ENCODE results near the gene LRRC36.

Gene LRRC36

GRCh38 chr16:67284699-67285646 lies 41.6 kb upstream of the LRRC36 start:
- TF ChIP-seq ZNF274 (IDR thresholded peaks at IDR 0.05; ENCODE audit: low read depth, low read length): no peak
- H3K4me3 ChIP-seq (ENCODE audit: low read length): no peak overlapping the region

GRCh38 chr16:67286441-67287235 lies 40.0 kb upstream of the LRRC36 start:
- no peak for TF ChIP-seq ZNF274 (IDR thresholded peaks at IDR 0.05; ENCODE audit: low read depth, low read length)
- H3K4me3 ChIP-seq (ENCODE audit: low read length): no peak overlapping the region

- no peak for TF ChIP-seq ZNF274 (IDR thresholded peaks at IDR 0.05; ENCODE audit: low read depth, low read length)
- no peak overlapping the region for H3K4me3 ChIP-seq (ENCODE audit: low read length)
Observed at GRCh38 chr16:67287960-67288359, 38.7 kb upstream of the LRRC36 start.

GRCh38 chr16:67291461-67291860 lies 35.2 kb upstream of the LRRC36 start:
- TF ChIP-seq ZNF274 (IDR thresholded peaks at IDR 0.05; ENCODE audit: low read depth, low read length): no peak
- no peak overlapping the region for H3K4me3 ChIP-seq (ENCODE audit: low read length)

- no peak for TF ChIP-seq ZNF274 (IDR thresholded peaks at IDR 0.05; ENCODE audit: low read depth, low read length)
- no peak overlapping the region for H3K4me3 ChIP-seq (ENCODE audit: low read length)
Observed at GRCh38 chr16:67294171-67294757, 32.4 kb upstream of the LRRC36 start.

GRCh38 chr16:67294938-67295361 lies 31.7 kb upstream of the LRRC36 start:
- H3K4me3 ChIP-seq (ENCODE audit: low read length): no peak overlapping the region
- no peak for TF ChIP-seq ZNF274 (IDR thresholded peaks at IDR 0.05; ENCODE audit: low read depth, low read length)

GRCh38 chr16:67296420-67296819 lies 30.2 kb upstream of the LRRC36 start:
- no peak overlapping the region for H3K4me3 ChIP-seq (ENCODE audit: low read length)
- no peak for TF ChIP-seq ZNF274 (IDR thresholded peaks at IDR 0.05; ENCODE audit: low read depth, low read length)

- H3K4me3 ChIP-seq (ENCODE audit: low read length): no peak overlapping the region
- TF ChIP-seq ZNF274 (IDR thresholded peaks at IDR 0.05; ENCODE audit: low read depth, low read length): no peak
Observed at GRCh38 chr16:67298277-67298676, 28.3 kb upstream of the LRRC36 start.

GRCh38 chr16:67299269-67299668 lies 27.3 kb upstream of the LRRC36 start:
- no peak for TF ChIP-seq ZNF274 (IDR thresholded peaks at IDR 0.05; ENCODE audit: low read depth, low read length)
- no peak overlapping the region for H3K4me3 ChIP-seq (ENCODE audit: low read length)

GRCh38 chr16:67301080-67301782 lies 25.4 kb upstream of the LRRC36 start:
- TF ChIP-seq ZNF274 (IDR thresholded peaks at IDR 0.05; ENCODE audit: low read depth, low read length): no peak
- no peak overlapping the region for H3K4me3 ChIP-seq (ENCODE audit: low read length)

GRCh38 chr16:67302076-67302475 lies 24.5 kb upstream of the LRRC36 start:
- H3K4me3 ChIP-seq (ENCODE audit: low read length): no peak overlapping the region
- no peak for TF ChIP-seq ZNF274 (IDR thresholded peaks at IDR 0.05; ENCODE audit: low read depth, low read length)

- TF ChIP-seq ZNF274 (IDR thresholded peaks at IDR 0.05; ENCODE audit: low read depth, low read length): no peak
- no peak overlapping the region for H3K4me3 ChIP-seq (ENCODE audit: low read length)
Observed at GRCh38 chr16:67302970-67303369, 23.6 kb upstream of the LRRC36 start.

- no peak overlapping the region for H3K4me3 ChIP-seq (ENCODE audit: low read length)
- no peak for TF ChIP-seq ZNF274 (IDR thresholded peaks at IDR 0.05; ENCODE audit: low read depth, low read length)
Observed at GRCh38 chr16:67304020-67304419, 22.6 kb upstream of the LRRC36 start.

All from GM08714 (cell line).